HG02943 (cell line): ENCODE results near the gene MGLL.

Experiments
- ATAC-seq: cut with Tn5 transposase; IDR thresholded peaks from one replicate; pipeline ENCODE4 v1.9.1; 2021; ENCODE audit warnings: mild to moderate bottlenecking, low read depth, moderate library complexity; ENCODE audit not compliant: unreplicated experiment

Gene MGLL

DNA sequence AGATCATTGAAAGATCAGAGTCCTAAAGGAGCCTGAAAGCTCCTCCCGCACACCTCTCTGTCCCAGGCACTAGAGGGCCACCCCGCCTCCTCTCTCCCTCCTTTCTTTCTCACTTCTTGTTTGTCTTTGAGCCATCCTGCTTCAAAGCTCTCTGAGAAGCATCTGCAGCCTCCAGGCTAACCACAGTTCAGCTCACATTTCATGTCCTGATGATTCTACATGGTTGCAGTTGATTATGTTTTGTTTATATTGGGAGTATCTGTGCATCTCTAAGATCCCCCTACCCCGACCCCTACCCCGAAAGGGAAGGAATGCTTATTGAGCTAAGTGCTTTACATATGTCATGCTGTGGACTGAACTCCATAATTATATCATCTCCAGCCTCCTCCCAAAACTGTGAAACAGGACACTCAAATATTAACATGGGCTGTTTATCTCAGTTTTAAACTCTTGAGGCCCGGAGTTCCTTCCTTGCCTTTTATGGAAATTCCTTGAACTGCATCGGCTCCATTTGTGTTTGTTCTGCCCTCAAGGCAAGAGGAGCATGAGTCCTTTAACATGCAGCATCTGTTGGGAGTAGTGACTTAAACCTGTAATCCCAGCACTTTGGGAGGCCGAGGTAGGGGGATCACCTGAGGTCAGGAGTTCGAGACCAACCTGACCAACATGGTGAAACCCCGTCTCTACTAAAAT lies 30.9 kb downstream of the MGLL start:
- no peak for ATAC-seq

GRCh38 chr3:127790882-127791183 lies 31.5 kb downstream of the MGLL start:
- no peak for ATAC-seq

GRCh38 chr3:127789990-127790881 lies 32.1 kb downstream of the MGLL start:
- no peak for ATAC-seq

DNA sequence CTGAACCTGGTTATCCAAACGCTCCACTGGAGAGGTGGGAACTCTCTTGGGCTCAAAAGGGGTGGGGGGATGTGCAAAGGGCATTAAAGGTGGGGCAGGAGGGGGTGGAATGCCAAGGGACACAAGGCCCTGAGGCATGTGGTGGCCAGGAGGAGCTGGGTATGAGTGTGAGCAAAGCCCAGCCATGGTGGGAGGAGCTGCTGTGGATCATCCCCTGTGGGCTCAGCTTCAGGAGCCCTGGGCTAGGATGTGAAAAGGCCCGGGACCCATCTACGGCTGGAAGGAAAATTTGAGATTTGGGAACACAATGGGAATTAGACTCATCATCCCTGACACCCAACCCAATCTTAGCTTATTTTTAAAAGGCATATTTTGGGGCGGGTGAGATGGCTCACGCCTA lies 33.3 kb downstream of the MGLL start:
- no peak for ATAC-seq

- ATAC-seq: no peak
These were observed 33.8 kb downstream of the MGLL start for GRCh38 chr3:127788451-127788909.

- ATAC-seq: no peak
These were observed 34.5 kb downstream of the MGLL start for GRCh38 chr3:127787571-127788365.

DNA sequence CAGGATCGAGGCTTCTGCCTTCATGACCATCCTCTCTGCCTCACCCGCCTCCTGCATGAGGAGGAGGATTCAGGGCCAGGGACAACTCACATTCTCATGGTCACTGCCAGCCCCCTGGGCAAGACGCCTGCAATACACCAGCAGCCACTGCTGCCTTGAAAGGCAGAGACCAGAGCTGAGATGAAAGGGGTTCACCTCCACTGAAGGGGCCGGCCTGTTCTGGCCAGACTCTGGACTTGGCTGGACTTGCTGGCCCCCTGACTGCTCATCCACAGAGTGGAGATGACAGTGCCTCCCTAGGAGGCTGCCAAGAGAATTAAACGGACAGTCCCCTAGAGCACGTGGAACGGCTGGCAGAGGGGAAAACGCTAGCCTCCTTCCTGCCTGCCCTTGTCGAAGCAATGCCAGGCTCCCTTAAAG lies 35.2 kb downstream of the MGLL start:
- no peak for ATAC-seq

DNA sequence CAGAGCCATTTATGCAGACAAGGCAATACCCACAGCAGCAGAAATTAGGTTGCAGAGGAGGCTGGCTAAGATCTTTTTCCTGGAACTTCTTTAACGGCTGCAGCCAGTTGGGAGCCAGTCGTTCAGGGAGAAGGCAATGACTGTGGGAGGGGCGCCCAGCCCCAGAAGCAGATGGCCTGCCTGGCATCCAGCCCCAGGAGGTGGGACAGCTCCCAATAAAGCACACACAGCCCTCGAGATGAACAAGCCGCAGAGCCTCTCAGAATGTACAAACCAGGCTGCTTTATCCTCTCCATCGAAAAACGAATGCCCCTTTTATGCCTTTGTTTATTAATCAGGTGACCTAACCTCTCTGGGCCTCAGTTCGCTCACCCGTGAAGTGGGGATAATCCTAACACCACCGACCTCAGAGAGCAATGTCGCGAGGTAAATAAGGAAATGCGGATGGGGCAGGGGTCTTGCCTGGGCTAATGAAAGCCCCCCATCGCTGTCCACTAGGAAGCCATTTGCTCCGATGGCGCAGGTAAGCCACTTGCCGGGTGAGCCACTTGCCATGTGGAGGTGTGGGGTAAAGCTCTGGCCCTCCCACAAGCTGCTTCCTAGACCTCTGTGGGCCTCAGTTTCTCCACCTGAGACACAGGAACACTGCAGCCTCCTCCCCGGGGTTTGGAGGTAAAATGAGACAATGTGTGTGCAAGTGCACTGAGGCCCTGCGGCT lies 35.8 kb downstream of the MGLL start:
- no peak for ATAC-seq

GRCh38 chr3:127785711-127786265 lies 36.5 kb downstream of the MGLL start:
- no peak for ATAC-seq

DNA sequence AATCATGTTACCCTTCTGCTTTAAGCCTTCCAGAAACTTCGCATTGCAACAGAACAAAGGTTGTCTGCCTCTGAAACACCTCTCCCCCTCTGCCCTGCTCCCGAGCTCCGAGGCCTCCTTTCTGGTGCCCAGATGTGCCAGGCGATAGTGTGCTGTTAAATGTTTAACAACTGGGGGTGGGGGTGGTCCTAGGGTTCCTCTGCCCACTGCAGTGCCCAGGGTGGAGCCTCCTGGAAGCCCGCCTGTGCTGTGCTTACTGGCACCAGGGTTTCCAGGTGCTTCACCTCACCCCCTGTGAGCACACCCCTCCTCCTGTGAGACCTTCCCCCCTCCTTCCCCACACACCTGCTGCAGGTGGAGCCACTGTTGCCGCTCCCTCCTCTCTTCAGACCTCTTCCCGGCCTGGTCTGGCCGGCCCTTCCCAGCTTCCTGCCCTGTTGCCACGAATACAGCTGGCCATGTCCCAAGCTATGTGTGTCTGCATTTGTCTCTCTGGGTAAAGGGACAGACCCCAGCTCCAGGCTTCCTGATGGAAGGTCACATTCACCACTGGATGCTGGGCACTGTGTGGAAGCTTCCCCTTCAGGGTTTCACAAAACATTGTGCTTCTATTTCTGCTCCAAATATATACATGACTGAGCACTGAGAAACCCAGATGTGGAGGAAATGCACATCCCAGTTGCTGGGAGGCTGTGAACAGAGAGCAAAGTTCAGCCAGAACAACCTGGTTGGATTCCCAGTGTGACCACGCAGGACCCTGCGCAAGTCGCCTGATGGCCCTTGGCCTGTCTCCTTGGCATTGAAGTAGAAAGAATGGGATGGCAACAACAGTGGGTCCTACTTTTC lies 37.2 kb downstream of the MGLL start:
- no peak for ATAC-seq

DNA sequence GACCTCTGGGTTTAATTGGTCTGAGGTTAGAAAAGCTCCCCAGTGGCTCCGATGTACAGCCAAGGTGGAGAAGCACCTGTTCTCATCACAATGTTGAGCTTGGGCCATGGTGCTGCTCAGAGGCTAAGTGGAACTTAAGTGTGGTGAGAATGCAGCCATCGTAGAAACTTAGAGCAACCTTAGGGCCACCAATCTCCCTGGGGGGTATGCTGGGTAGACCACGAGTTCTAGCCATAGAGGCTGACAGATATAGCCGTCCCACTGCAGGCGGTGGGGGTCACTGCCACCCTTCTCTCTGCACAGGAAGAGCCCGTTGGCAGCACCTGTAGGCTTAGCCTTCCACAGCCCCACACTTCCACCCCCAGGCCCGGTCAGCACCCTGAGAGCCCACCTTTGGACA lies 38.0 kb downstream of the MGLL start:
- ATAC-seq: no peak

DNA sequence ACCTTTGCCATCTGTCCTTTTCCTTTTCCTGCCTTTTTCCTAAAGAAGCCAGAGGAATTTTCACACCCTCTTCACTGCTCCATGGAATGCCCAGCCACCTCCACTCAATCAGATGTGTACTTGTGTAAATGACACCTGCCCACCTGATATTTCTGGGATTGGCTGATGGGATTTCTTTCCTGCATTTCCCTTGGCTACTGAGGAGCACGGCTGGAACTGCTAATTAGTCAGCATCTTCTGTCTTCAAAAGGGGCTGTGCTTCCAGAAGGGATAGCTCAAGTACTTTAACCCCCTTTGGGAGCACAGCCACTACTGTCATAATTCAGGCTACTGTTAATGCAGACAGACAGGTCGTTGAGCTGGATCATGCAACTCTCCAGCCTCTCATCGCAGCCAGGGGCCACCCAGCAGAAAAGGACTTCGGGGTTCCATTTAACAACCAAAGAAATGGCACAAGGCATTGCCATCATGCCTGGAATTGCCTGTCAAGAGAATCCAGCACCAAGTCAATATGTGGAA lies 38.6 kb downstream of the MGLL start:
- no peak for ATAC-seq

DNA sequence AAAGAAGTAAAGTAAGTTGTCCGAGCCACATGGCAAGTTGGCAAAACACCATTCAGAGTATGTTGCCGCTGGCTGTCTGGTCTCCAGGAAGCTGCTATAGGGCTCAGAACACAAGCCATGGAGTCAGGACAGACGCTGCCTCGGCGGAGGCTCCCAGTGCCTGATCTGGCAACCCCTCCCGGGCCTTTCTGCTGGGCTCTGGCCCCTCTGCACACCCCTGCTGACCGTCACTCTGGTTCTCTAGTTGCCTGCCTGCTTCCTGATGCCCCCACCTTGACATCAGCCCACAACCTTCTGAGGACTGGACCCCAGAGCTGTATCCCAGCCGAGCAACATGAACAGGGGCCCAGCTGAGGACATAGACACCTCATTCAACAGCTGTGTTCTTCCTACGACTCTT lies 39.1 kb downstream of the MGLL start:
- ATAC-seq: no peak

GRCh38 chr3:127781411-127782001 lies 40.8 kb downstream of the MGLL start:
- ATAC-seq: no peak

DNA sequence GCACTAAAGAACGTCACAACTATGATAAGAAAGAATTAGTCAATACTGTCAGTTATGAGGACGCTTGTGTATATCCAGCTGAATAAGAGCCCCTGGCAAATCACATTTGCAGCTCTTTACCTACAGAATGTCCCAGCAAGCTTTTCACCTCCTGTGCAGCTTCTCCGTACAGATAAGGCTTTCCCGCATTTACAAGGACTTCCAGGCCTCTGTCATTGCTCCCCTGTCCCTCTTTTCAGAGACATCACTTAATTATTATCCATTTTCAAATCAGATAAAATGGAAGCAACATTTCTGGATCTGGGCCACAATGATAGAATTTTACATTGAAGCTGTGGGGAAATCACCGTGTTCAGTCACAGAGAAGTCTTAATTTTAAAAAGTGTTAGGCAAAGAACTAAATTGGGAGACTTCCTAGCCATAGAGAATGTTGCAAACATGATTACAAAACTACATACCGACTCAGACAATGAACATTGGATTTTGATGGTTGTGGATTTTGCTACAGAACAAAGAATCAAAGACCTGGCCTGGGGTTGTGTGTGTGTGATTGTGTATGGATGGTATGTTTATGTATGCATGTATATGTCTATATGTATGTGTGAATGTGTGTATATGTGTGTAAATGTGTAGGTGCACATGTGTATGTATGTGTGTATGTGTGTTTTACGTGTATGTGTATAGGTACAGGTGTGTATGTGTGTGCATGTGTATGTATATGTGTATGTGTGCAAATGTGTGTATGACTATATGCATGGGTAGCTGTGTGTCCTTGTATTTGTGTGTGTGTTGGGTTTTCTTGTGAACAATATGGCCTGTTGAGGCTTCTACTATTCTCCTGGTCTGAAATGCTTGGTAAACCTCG lies 41.5 kb downstream of the MGLL start:
- no peak for ATAC-seq

- ATAC-seq: no peak
These were observed 42.6 kb downstream of the MGLL start for GRCh38 chr3:127779747-127780146.

- ATAC-seq: no peak
These were observed 44.2 kb downstream of the MGLL start for GRCh38 chr3:127777921-127778656.
